ENCODE results near the gene PACSIN2.

- no peak for TF ChIP-seq GATA3 (IDR thresholded peaks at IDR 0.05; ENCODE audit: low read depth, low read length)
- no peak for TF ChIP-seq GATA2 (IDR thresholded peaks at IDR 0.05; ENCODE audit: low read depth, low read length)
Measured at GRCh38 chr22:42996646-42997365, 18.1 kb downstream of the PACSIN2 start.
